ENCODE data around the gene NBEA.
"Not testable (repeated sequence)": the region's sequence is repeated elsewhere in the genome, so short reads cannot be mapped to it uniquely, and the experiment has no call there.

NBEA gene

DNA sequence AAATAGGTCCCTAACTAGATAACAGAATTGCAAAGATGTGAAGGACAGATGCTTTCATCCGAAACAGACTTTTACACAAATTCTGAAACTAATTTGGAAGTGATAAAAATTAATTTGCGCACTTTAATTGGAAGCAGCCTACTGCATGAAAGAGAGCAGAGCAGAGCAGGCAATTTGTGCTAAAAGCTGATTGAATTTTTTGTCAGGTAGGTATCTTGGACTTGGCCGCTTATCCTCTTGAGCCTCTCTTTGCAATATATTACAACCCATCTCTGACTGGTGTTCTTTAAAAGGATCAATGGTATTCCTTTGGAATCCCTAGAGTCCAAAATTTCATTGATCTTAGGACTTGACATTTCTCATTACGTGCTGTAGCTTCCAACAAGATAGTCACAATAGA, 717.7 kb downstream of the NBEA start:
- no peak for DNase-seq (ENCODE audit: low read depth, low spot score)
- no peak for TF ChIP-seq CTCF (IDR thresholded peaks at IDR 0.05; ENCODE audit: low read depth, low read length)
- in situ Hi-C loops (cut with HindIII; ENCODE audit: low sequenced_read_pairs): no loop called here
- H3K4me3 ChIP-seq (ENCODE audit: low read depth, low read length): no peak overlapping the region

DNA sequence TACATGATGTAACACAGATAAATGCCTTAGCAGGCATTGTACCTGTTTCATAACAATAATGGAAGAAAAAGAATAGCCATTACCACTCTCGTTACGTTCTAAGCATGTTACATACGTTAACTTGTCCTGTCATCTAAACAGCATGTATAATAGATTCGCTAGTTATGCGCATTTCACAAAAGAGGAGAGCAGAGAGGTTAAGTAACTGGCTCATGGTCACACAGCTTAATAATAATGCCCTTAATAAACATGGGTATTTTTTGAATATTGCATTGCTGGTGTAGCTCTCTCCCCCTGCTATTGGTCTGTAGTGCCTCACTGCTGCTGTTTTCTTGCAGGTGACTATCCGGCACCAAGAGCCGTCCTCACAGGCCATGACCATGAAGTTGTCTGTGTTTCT, 722.7 kb downstream of the NBEA start:
- no peak for TF ChIP-seq CTCF (IDR thresholded peaks at IDR 0.05; ENCODE audit: low read depth, low read length)
- DNase-seq (ENCODE audit: low read depth, low spot score): no peak
- in situ Hi-C loops (cut with HindIII; ENCODE audit: low sequenced_read_pairs): no loop called here
- H3K4me3 ChIP-seq (ENCODE audit: low read depth, low read length): no peak overlapping the region

DNA sequence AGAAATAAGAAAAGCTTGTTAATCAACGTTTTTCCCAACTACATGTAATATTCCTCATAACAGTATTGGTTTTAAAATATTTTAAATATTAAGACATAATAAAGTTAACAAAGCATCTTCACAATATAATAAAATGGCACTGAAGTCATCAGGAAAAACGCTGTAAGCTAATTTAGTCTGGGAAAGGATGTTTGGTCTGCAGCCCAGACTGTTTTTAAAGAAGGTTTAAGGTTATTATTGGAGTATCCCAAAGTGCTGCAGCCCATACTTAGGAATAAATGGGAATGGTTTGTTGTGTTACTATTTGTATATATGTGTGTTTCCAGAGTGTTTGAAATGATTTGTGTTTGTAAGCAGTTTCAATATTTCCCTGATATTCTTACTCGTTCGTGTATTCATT, 727.3 kb downstream of the NBEA start:
- DNase-seq (ENCODE audit: low read depth, low spot score): no peak
- no peak for TF ChIP-seq CTCF (IDR thresholded peaks at IDR 0.05; ENCODE audit: low read depth, low read length)
- H3K4me3 ChIP-seq (ENCODE audit: low read depth, low read length): no peak overlapping the region
- in situ Hi-C loops (cut with HindIII; ENCODE audit: low sequenced_read_pairs): no loop called here

GRCh38 chr13:35672611-35673010, 730.5 kb downstream of the NBEA start:
- no peak for DNase-seq (ENCODE audit: low read depth, low spot score)
- in situ Hi-C loops (cut with HindIII; ENCODE audit: low sequenced_read_pairs): no loop called here
- no peak for TF ChIP-seq CTCF (IDR thresholded peaks at IDR 0.05; ENCODE audit: low read depth, low read length)
- H3K4me3 ChIP-seq (ENCODE audit: low read depth, low read length): no peak overlapping the region

DNA sequence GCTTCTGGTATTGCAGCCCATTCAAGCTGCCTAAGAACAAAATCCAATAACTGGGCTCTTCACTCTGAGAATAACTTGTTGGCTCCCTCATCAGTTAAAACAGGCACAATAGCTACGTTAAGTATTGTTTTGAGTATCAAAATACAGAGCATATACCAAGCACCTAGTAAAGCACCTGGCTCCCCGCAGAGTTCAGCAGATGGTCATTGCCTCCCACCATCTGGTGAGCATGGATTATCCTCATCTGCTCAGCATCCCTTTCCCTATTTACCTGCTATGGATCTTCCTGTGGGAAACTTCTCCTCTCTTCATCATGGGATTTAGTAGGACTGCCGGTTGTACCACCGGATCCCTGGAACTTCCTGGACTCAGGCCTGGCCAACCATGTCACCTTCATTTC, 733.6 kb downstream of the NBEA start:
- no peak for TF ChIP-seq CTCF (IDR thresholded peaks at IDR 0.05; ENCODE audit: low read depth, low read length)
- in situ Hi-C loops (cut with HindIII; ENCODE audit: low sequenced_read_pairs): no loop called here
- no peak overlapping the region for H3K4me3 ChIP-seq (ENCODE audit: low read depth, low read length)
- DNase-seq (ENCODE audit: low read depth, low spot score): no peak

- H3K4me3 ChIP-seq (ENCODE audit: low read depth, low read length); in situ Hi-C loops (cut with HindIII; ENCODE audit: low sequenced_read_pairs): not testable (repeated sequence)
Measured at GRCh38 chr13:35677863-35678262, 735.8 kb downstream of the NBEA start.

DNA sequence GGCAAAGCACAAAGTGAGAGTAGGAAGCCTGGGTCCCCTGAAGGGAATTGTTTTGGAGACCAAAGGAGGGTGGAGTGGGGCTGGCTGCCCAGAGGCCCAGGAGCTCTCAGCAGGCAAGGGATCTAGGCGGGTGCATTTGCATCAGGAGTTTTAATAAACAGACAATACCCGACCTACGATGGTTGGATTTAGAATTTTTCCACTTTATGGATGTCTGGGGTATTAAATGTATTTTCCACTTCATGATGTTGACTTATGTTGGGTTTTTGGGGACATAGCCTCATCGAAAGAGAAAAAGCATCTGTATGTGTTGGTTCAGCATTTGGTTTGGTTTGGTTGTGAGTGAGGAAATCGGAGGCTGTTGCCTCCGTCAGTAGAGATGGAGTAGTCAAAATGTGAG, 739.6 kb downstream of the NBEA start:
- no peak for TF ChIP-seq CTCF (IDR thresholded peaks at IDR 0.05; ENCODE audit: low read depth, low read length)
- in situ Hi-C loops (cut with HindIII; ENCODE audit: low sequenced_read_pairs): no loop called here
- DNase-seq (ENCODE audit: low read depth, low spot score): no peak
- H3K4me3 ChIP-seq (ENCODE audit: low read depth, low read length): no peak overlapping the region

More at GRCh38 chr13:35677863-35678262, 735.8 kb downstream of the NBEA start:
- not testable (repeated sequence) for DNase-seq (ENCODE audit: low read depth, low spot score)
